Mesendoderm (in vitro differentiated cells): Measurements from ENCODE around the gene SCRN3.

Experiments used
- DNase-seq: peaks from one replicate; pipeline ENCODE4 v3.0.0; 2013
- H2AK5ac ChIP-seq: 2 replicates; pipeline ENCODE4 v1.6.1; 2013; ENCODE audit warnings: low read length, inconsistent platforms
- H2BK120ac ChIP-seq: 2 replicates; pipeline ENCODE4 v1.6.1; 2013; ENCODE audit warnings: low read depth, mild to moderate bottlenecking, low read length, moderate library complexity, mixed read lengths
- H2BK15ac ChIP-seq: replicated peaks from 2 replicates; pipeline ENCODE4 v1.6.1; 2013; ENCODE audit warnings: low read depth, mild to moderate bottlenecking, moderate library complexity
- H2BK5ac ChIP-seq: 2 replicates; pipeline ENCODE4 v1.6.1; 2013; ENCODE audit warnings: low read length, inconsistent platforms
- H3K18ac ChIP-seq: 2 replicates; pipeline ENCODE4 v1.6.1; 2013; ENCODE audit warnings: mild to moderate bottlenecking, low read length, mixed read lengths
- H3K23ac ChIP-seq: one replicate; pipeline ENCODE4 v1.6.1; 2013; ENCODE audit warnings: low read length
- H3K27ac ChIP-seq: 2 replicates; pipeline ENCODE4 v1.5.1; 2013; ENCODE audit warnings: low read depth, mild to moderate bottlenecking, inconsistent platforms, low read length, moderate library complexity
- H3K27me3 ChIP-seq: 2 replicates; pipeline ENCODE4 v1.6.1; 2013; ENCODE audit warnings: low read length, control low read depth, mild to moderate bottlenecking, inconsistent platforms; ENCODE audit not compliant: insufficient read depth, poor library complexity
- H3K36me3 ChIP-seq: 2 replicates; pipeline ENCODE4 v1.6.1; 2013; ENCODE audit warnings: low read length, inconsistent platforms; ENCODE audit not compliant: control insufficient read depth, insufficient read depth
- H3K4ac ChIP-seq: one replicate; pipeline ENCODE4 v1.6.1; 2013; ENCODE audit warnings: low read depth, mild to moderate bottlenecking, low read length, moderate library complexity
- H3K4me1 ChIP-seq: 2 replicates; pipeline ENCODE4 v1.6.1; 2013; ENCODE audit warnings: low read depth, low read length, inconsistent platforms; ENCODE audit not compliant: control insufficient read depth
- H3K4me2 ChIP-seq: 2 replicates; pipeline ENCODE4 v1.6.1; 2013; ENCODE audit warnings: low read length
- H3K4me3 ChIP-seq: 2 replicates; pipeline ENCODE4 v1.5.1; 2013; ENCODE audit warnings: mild to moderate bottlenecking, low read length
- H3K56ac ChIP-seq: one replicate; pipeline ENCODE4 v1.6.1; 2013; ENCODE audit warnings: low read length
- H3K79me1 ChIP-seq: 2 replicates; pipeline ENCODE4 v1.6.1; 2013; ENCODE audit warnings: low read length, inconsistent platforms
- H3K79me2 ChIP-seq: 2 replicates; pipeline ENCODE4 v1.6.1; 2013; ENCODE audit warnings: mild to moderate bottlenecking, low read length; ENCODE audit not compliant: control insufficient read depth, insufficient read depth
- H3K9ac ChIP-seq: 2 replicates; pipeline ENCODE4 v1.6.1; 2013; ENCODE audit warnings: low read length, inconsistent platforms
- H4K5ac ChIP-seq: one replicate; pipeline ENCODE4 v1.6.1; 2013; ENCODE audit warnings: low read length
- H4K8ac ChIP-seq: one replicate; pipeline ENCODE4 v1.6.1; 2013; ENCODE audit warnings: low read depth, mild to moderate bottlenecking, control low read depth, low read length, moderate library complexity
- WGBS: extraction: QIAGEN DNeasy Blood & Tissue Kit; methylation state at CpG from one replicate; pipeline ENCODE4 v1.1.7; 2013; ENCODE audit warnings: low lambda C conversion rate, missing lambda C conversion rate; ENCODE audit not compliant: insufficient coverage; ENCODE audit errors: extremely low coverage; 5-methylcytosine and 5-hydroxymethylcytosine counted together

The SCRN3 gene

DNA sequence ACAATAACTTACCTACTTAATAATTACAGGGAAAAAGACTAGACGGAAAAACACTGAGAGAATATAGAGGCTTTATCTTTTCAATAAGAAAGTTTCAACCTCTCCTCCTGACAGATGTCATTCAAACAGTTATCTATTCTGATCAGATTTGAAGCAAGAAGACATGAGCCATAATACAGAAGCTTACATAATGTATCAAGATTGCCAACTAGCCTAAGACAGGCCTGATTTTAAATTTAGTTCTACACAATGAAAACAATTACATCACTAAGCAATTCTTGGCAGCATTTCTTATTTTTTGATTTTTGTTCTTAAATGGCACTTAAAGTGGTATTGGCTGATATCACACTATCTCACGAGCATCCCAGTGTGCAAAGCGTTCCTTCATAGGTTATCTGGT lies 49.7 kb downstream of the SCRN3 start:
- WGBS: no CpG with 5 or more reads among the region's 3 CpGs

DNA sequence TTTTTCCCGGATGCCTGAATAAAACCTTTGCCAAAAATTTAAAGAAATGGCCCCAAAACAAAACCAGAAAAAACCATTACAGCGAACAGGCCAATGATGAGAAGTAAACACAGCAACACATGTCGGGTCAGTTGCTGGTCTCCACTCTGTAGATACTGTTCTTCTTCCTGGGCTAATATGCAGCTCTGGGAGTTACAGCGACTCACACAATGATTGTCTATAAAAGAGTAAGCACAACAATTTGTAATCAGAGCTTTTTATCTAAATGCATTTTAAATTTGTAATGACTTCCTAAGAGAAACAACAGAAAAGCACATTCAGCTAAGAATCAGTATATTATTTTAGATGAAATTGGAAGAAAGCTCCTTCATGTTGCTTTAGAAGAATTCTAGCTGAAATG lies 51.0 kb downstream of the SCRN3 start:
- no peak overlapping the region for H3K27ac ChIP-seq
- no peak overlapping the region for H4K5ac ChIP-seq
- DNase-seq: no peak
- no peak overlapping the region for H2BK15ac ChIP-seq
- H3K56ac ChIP-seq: no peak overlapping the region
- no peak overlapping the region for H2BK120ac ChIP-seq
- WGBS: no CpG with 5 or more reads among the region's 4 CpGs
- no peaks in the 10 kb centered on the region for H3K27me3 ChIP-seq
- no peak overlapping the region for H3K18ac ChIP-seq
- H3K9ac ChIP-seq: no peak overlapping the region
- H3K79me2 ChIP-seq: no peaks in the 10 kb centered on the region
- H3K4me3 ChIP-seq: no peak overlapping the region
- no peaks in the 10 kb centered on the region for H3K79me1 ChIP-seq
- H3K36me3 ChIP-seq: no peaks in the 10 kb centered on the region
- H2AK5ac ChIP-seq: no peak overlapping the region
- no peak overlapping the region for H2BK5ac ChIP-seq
- H3K23ac ChIP-seq: no peak overlapping the region
- no peaks in the 10 kb centered on the region for H3K4me1 ChIP-seq
- H3K4ac ChIP-seq: no peak overlapping the region
- no peak overlapping the region for H3K4me2 ChIP-seq
- H4K8ac ChIP-seq: no peak overlapping the region

More for the DNA sequence above, 49.7 kb downstream of the SCRN3 start:
- Histone ChIP-seq H3K27ac (no peak overlapping the region), H3K23ac (no peak overlapping the region), H3K36me3 (no peaks in the 10 kb centered on the region), H3K27me3 (no peaks in the 10 kb centered on the region), H4K8ac (no peak overlapping the region), H3K4me3 (no peak overlapping the region), H2BK15ac (no peak overlapping the region), H3K79me2 (no peaks in the 10 kb centered on the region), H3K18ac (no peak overlapping the region), H2BK120ac (no peak overlapping the region), H2AK5ac (no peak overlapping the region), H3K4ac (no peak overlapping the region), H3K79me1 (no peaks in the 10 kb centered on the region), H4K5ac (no peak overlapping the region), H3K9ac (no peak overlapping the region), H3K4me2 (no peak overlapping the region), H3K4me1 (no peaks in the 10 kb centered on the region), H3K56ac (no peak overlapping the region), H2BK5ac (no peak overlapping the region)
- no peak for DNase-seq

DNA sequence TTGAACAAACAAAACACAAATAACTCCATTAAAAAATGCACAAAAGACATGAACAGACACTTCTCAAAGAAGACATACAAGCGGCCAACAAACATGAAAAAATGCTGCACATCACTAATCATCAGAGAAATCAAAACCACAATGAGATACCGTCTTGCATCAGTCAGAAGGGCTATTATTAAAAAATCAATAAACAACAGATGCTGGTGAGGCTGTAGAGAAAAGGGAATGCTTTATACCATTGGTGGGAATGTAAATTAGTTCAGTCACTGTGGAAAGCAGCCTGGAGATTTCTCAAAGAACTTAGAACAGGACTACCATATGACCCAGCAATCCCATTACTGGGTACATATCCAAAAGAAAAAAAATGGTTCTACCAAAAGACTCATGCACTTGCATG lies 53.5 kb downstream of the SCRN3 start:
- Histone ChIP-seq H2AK5ac (no peak overlapping the region), H3K9ac (no peak overlapping the region), H3K18ac (no peak overlapping the region), H3K79me1 (no peaks in the 10 kb centered on the region), H3K79me2 (no peaks in the 10 kb centered on the region), H3K36me3 (no peaks in the 10 kb centered on the region), H3K56ac (no peak overlapping the region), H4K8ac (no peak overlapping the region), H2BK5ac (no peak overlapping the region), H3K4me1 (no peaks in the 10 kb centered on the region), H3K23ac (no peak overlapping the region), H3K4me3 (no peak overlapping the region), H2BK15ac (no peak overlapping the region), H3K27me3 (no peaks in the 10 kb centered on the region), H3K27ac (no peak overlapping the region), H3K4ac (no peak overlapping the region), H2BK120ac (no peak overlapping the region), H4K5ac (no peak overlapping the region), H3K4me2 (no peak overlapping the region)
- DNase-seq: no peak
- WGBS: no CpG with 5 or more reads among the region's 2 CpGs

DNA sequence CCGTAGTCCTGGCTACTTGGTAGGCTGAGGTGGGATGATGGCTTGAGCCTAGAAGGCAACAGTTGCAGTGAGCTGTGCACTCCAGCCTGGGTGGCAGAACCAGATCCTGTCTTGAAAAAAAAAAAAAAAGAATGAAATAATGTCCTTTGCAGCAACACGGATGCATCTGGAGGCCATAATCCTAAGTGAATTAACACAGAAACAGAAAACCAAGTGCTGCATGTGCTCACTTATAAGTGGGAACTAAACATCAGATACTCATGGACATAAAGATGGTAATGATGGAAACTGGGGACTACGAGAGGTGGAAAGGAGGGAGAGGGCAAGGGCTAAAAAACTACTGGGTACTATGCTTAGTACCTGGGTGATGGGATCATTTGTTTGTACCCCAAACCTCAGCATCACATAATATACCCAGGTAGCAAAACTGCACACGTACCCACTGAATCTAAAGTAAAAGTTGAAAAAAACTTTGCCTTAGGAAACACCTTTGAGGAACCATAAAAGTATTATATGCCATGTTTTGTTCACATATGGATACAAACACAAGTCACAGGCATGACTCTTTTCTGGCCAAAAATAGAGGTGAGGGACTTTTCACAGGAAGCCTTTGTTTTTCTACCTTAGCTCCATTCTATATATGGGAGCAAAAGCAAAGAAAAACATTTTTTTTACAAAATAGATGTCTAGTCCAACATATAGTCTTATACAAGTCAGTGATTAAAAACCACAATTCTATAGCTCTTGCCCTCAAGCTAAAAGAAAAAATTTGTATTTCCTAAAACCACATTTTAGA lies 54.7 kb downstream of the SCRN3 start:
- H2BK5ac ChIP-seq: no peak overlapping the region
- H2BK120ac ChIP-seq: no peak overlapping the region
- no peak overlapping the region for H3K27ac ChIP-seq
- DNase-seq: no peak
- no peak overlapping the region for H2BK15ac ChIP-seq
- no peak overlapping the region for H3K18ac ChIP-seq
- WGBS: no CpG with 5 or more reads among the region's 4 CpGs
- no peaks in the 10 kb centered on the region for H3K27me3 ChIP-seq
- H3K4me2 ChIP-seq: no peak overlapping the region
- H3K79me2 ChIP-seq: no peaks in the 10 kb centered on the region
- no peak overlapping the region for H3K4me3 ChIP-seq
- no peaks in the 10 kb centered on the region for H3K36me3 ChIP-seq
- no peaks in the 10 kb centered on the region for H3K79me1 ChIP-seq
- H4K5ac ChIP-seq: no peak overlapping the region
- no peak overlapping the region for H3K4ac ChIP-seq
- no peak overlapping the region for H2AK5ac ChIP-seq
- no peak overlapping the region for H3K9ac ChIP-seq
- no peaks in the 10 kb centered on the region for H3K4me1 ChIP-seq
- no peak overlapping the region for H4K8ac ChIP-seq
- H3K23ac ChIP-seq: no peak overlapping the region
- no peak overlapping the region for H3K56ac ChIP-seq

DNA sequence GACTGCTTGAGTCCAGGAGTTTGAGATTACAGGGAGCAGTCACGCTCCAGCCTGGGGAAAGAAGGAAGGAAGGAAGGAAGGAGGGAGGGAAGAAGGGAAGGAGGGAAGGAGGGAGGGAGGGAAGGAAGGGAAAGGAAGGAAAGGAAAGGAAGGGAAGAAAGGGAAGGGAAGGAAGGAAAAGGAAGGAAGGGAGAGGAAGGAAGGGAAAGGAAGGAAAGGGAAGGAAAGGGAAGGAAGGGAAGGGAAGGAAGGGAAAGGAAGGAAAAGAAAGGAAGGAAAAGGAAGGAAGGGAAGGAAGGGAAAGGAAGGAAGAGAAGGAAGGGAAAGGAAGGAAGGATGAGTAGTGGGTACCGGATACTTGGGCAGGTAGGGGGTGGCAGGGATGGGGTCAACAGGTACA lies 59.0 kb downstream of the SCRN3 start:
- Histone ChIP-seq H3K4me1 (no peaks in the 10 kb centered on the region), H3K27me3 (no peaks in the 10 kb centered on the region), H3K79me1 (no peaks in the 10 kb centered on the region), H4K5ac (no peak overlapping the region), H3K27ac (no peak overlapping the region), H3K4ac (no peak overlapping the region), H2BK120ac (no peak overlapping the region), H3K9ac (no peak overlapping the region), H3K56ac (no peak overlapping the region), H3K79me2 (no peaks in the 10 kb centered on the region), H3K18ac (no peak overlapping the region), H2AK5ac (no peak overlapping the region), H3K4me3 (no peak overlapping the region), H3K36me3 (no peaks in the 10 kb centered on the region), H3K23ac (no peak overlapping the region), H3K4me2 (no peak overlapping the region), H2BK5ac (no peak overlapping the region), H2BK15ac (no peak overlapping the region), H4K8ac (no peak overlapping the region)
- WGBS: no CpG with 5 or more reads among the region's 2 CpGs
- no peak for DNase-seq

DNA sequence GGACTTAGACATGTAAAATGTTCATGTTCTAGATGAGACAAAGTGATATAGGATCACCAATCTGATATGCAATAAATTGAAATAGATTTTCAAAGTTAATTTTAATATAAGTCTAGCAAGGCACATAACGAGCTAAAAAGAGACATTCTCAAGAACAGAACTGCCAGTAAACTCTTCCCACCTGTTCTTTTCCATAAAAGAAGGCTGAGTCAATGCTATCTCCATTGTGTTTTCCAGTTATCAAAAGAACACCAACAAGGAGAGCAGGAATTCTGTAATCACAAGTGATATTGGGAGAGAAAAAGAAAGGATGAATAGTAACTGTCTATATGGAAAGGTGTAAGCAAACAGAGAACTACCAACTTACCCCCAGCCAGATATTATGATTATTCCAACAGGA lies 65.7 kb downstream of the SCRN3 start:
- Histone ChIP-seq H4K8ac (no peak overlapping the region), H3K4me3 (no peak overlapping the region), H2BK120ac (no peak overlapping the region), H3K23ac (no peak overlapping the region), H3K27me3 (no peaks in the 10 kb centered on the region), H3K4me1 (no peaks in the 10 kb centered on the region), H3K4ac (no peak overlapping the region), H3K56ac (no peak overlapping the region), H3K36me3 (no peaks in the 10 kb centered on the region), H2BK5ac (no peak overlapping the region), H3K79me2 (no peaks in the 10 kb centered on the region), H2BK15ac (no peak overlapping the region), H3K18ac (no peak overlapping the region), H4K5ac (no peak overlapping the region), H3K9ac (no peak overlapping the region), H2AK5ac (no peak overlapping the region), H3K79me1 (no peaks in the 10 kb centered on the region), H3K4me2 (no peak overlapping the region), H3K27ac (no peak overlapping the region)
- no peak for DNase-seq
- WGBS: no CpG with 5 or more reads among the region's 1 CpG
